Peyer's patch (tissue), 4 donors: ENCODE data around the gene LSM4. TPM values are rescaled to one million over a fixed set of nuclear protein-coding genes. Genes with fewer than 3 reads are reported as not detected.

Experiments used
- DNase-seq, 3 donors: peaks; one replicate each; pipeline ENCODE4 v3.0.0-alpha.2; 2017 to 2019
- H3K27ac ChIP-seq, 4 donors: fragments of 200-600 bp; sonication (generic); one replicate each; pipeline ENCODE4 v1.5.1; 2016 to 2019
- H3K27me3 ChIP-seq, 2 donors: fragments of 200-600 bp; sonication (generic); one replicate each; pipeline ENCODE4 v1.5.1; 2019
- H3K36me3 ChIP-seq, 3 donors: fragments of 200-600 bp; sonication (generic); one replicate each; pipeline ENCODE4 v1.5.1; 2016 to 2019
- H3K4me1 ChIP-seq, 4 donors: fragments of 200-600 bp; sonication (generic); one replicate each; pipeline ENCODE4 v1.5.1; 2016 to 2019
- H3K4me3 ChIP-seq, 4 donors: fragments of 200-600 bp; sonication (generic); 1 replicate in 3 of 4; 2 replicates in 1 of 4; pipeline ENCODE4 v1.5.1; 2016 to 2019; ENCODE audit warnings: mild to moderate bottlenecking in 1 of 4
- H3K9me3 ChIP-seq, 4 donors: fragments of 200-600 bp; sonication (generic); one replicate each; pipeline ENCODE4 v1.5.1; 2016 to 2019; ENCODE audit warnings: mild to moderate bottlenecking in 1 of 4
- CTCF ChIP-seq, 6 experiments: fragments of 450-650 bp in 4 of 6; fragments of 200-600 bp in 2 of 6; sonication (generic) in 1 of 6; IDR thresholded peaks; one replicate each; pipeline ENCODE4 v1.5.1; 2017 to 2019; ENCODE audit warnings: antibody characterized with exemption in 6 of 6, mild to moderate bottlenecking in 3 of 6, moderate library complexity in 1 of 6
- POLR2A ChIP-seq, 2 donors: fragments of 450-650 bp; IDR thresholded peaks; one replicate each; pipeline ENCODE4 v1.5.1; 2017; ENCODE audit warnings: antibody characterized with exemption in 2 of 2, mild to moderate bottlenecking in 2 of 2, moderate library complexity in 2 of 2
- total RNA-seq, 4 donors: library from RNA; depleted of rRNA; stranded (reverse); fragments of >200 nt; gene quantifications; one replicate each; pipeline ENCODE4 v1.1.0, GENCODE V29; 2016

The LSM4 gene
- total RNA-seq, 4 donors from 2014 or later: 102 to 193 (median 178) TPM

DNA sequence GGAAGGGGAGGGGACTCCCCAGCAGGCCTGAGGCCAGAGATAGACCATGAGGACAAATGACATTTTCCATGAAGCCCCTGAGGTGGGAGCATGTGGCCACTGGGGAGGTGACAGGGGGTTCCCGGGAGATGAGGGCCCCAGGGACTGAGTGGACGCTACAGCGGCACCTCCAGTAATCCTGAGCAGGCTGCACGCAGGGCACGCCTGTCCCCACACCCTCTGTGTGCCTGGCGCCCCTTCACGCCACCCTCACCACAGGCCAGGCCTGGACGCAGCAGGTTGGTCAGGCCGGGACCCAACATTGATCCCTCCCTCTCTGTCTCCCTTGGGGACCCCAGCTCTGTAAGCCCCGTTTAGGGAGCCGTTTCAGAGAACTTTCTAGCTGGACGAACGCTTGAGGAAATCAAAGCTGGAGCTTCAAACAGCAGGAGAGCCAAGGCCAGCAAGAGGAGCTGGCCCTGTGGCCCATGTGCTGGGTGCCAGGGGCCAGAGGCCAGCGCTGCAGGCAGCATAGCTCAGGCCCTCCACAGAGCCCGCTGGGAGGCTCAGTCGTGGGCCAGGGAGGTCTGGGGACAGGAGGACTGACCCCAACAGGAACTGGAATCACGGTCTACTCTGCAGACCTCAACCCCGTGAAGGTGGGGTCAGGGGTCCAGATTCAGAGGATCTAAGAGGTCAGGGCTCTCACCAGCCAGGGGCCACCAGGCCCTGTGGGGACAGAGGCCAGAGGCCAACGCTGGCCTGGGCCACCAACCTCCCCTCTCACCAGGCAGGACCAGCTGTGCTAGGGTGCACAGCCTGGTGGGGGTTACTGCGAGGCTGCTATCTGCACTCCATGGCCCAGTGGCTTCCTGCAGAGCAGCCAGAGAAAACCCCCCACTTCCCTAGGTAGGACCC, 14.6 kb downstream of the LSM4 start:
- H3K27ac ChIP-seq: peak overlapping the region in 2 of 4 donors; percentile 91 to 94
- H3K4me1 ChIP-seq: peaks cover 16 to 61% (median 28%) of the 10 kb centered on the region in 4 donors
- H3K9me3 ChIP-seq: no peaks in the 10 kb centered on the region
- DNase-seq: no peak
- TF ChIP-seq CTCF (IDR thresholded peaks at IDR 0.05) (no peak), POLR2A (IDR thresholded peaks at IDR 0.05) (no peak)
- no peak overlapping the region for H3K4me3 ChIP-seq
- H3K36me3 ChIP-seq: peaks cover 0 to 31% (median 0%) of the 10 kb centered on the region in 3 donors
- H3K27me3 ChIP-seq: no peaks in the 10 kb centered on the region

GRCh38 chr19:18307271-18307681, 15.6 kb downstream of the LSM4 start:
- TF ChIP-seq POLR2A (IDR thresholded peaks at IDR 0.05): no peak
- TF ChIP-seq CTCF (IDR thresholded peaks at IDR 0.05): peak in 1 of 6 experiments; percentile 8
- H3K4me3 ChIP-seq: no peak overlapping the region
- peak overlapping the region; percentile 91 to 98 (median 93) for H3K27ac ChIP-seq
- peaks cover 12 to 67% (median 36%) of the 10 kb centered on the region in 4 donors for H3K4me1 ChIP-seq
- DNase-seq: peak in 1 of 3 donors; percentile 54
- H3K27me3 ChIP-seq: no peaks in the 10 kb centered on the region
- no peaks in the 10 kb centered on the region for H3K9me3 ChIP-seq
- peaks cover 0 to 21% (median 0%) of the 10 kb centered on the region in 3 donors for H3K36me3 ChIP-seq

GRCh38 chr19:18306888-18307260, 16.0 kb downstream of the LSM4 start:
- Histone ChIP-seq H3K36me3 (peaks cover 0 to 17% (median 0%) of the 10 kb centered on the region in 3 donors), H3K27me3 (no peaks in the 10 kb centered on the region), H3K4me1 (peaks cover 8 to 67% (median 36%) of the 10 kb centered on the region in 4 donors), H3K27ac (peak overlapping the region; percentile 91 to 98 (median 93)), H3K4me3 (no peak overlapping the region), H3K9me3 (no peaks in the 10 kb centered on the region)
- no peak for TF ChIP-seq POLR2A (IDR thresholded peaks at IDR 0.05)
- no peak for TF ChIP-seq CTCF (IDR thresholded peaks at IDR 0.05)
- DNase-seq: peak in 2 of 3 donors; percentile 50 to 56

- DNase-seq: peak in 1 of 3 donors; percentile 72
- Histone ChIP-seq H3K27me3 (no peaks in the 10 kb centered on the region), H3K4me1 (peaks cover 6 to 66% (median 36%) of the 10 kb centered on the region in 4 donors), H3K9me3 (no peaks in the 10 kb centered on the region), H3K27ac (peak overlapping the region; percentile 91 to 98 (median 93)), H3K36me3 (peaks cover 0 to 11% (median 0%) of the 10 kb centered on the region in 3 donors), H3K4me3 (no peak overlapping the region)
- TF ChIP-seq POLR2A (IDR thresholded peaks at IDR 0.05): no peak
- no peak for TF ChIP-seq CTCF (IDR thresholded peaks at IDR 0.05)
These were observed 16.5 kb downstream of the LSM4 start for GRCh38 chr19:18306209-18306887.

DNA sequence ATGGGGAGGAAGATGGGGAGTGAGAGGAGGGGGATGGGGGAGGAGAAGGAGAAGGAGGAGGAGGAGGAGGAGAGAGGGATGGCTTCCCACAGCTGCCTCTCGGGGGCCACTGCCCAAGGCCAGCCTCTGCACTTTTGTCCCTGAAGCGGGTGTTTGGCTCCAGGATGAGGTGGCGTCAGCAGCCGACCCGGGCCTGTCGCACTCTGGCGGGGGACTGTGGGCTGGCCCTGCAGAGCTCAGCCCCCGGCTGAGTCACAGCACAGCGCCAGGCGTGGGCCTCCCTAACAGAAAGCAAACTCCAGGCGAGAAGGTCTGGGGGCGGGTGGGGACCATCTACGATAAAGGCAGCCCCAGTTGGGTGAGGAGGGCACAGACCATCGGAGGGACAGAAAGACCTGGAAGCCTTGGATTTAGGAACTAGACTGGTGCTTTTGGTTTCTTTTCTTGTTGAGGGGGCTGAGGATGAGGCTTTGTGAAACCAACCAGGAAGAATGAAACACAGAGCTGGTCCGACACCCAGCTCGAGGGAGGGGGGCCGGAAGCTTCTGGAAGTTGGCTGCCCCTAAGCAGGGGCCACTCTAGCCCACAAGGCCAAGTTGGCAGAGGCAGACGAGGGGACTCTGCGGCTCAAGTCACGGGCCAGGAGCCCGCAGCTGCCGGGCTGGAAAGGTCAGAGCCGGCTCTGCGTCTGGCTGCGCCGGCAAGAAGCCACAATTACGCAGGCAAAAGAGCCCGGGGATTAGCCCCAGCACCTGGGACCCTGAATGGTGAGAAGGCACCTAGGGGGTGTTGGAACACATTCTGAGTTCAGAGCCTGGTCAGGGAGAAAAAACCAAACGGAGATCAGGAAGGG, 18.2 kb downstream of the LSM4 start:
- Histone ChIP-seq H3K36me3 (peaks cover 0 to 9% (median 0%) of the 10 kb centered on the region in 3 donors), H3K9me3 (no peaks in the 10 kb centered on the region), H3K4me3 (peak overlapping the region; percentile 25 to 49 (median 46)), H3K27ac (peak overlapping the region; percentile 92 to 98 (median 94)), H3K4me1 (peaks cover 6 to 67% (median 36%) of the 10 kb centered on the region in 4 donors), H3K27me3 (no peaks in the 10 kb centered on the region)
- peak; percentile 82 to 90 (median 86) for DNase-seq
- TF ChIP-seq CTCF (IDR thresholded peaks at IDR 0.05): no peak
- TF ChIP-seq POLR2A (IDR thresholded peaks at IDR 0.05): peak; percentile 45 to 77
